T-helper 17 cell (primary cell): ENCODE results near the gene NRIP3. TPM values are rescaled to one million over a fixed set of nuclear protein-coding genes. Genes with fewer than 3 reads are reported as not detected.
"Not testable (repeated sequence)": the region's sequence is repeated elsewhere in the genome, so short reads cannot be mapped to it uniquely, and the experiment has no call there.

Experiments
- ATAC-seq: fragments of 150-1000 bp; cut with Tn5 transposase; 2 replicates; pipeline ENCODE4 v1.10.0; 2021; ENCODE audit warnings: mild to moderate bottlenecking, moderate library complexity
- DNase-seq, 3 donors: peaks; one replicate each; pipeline versions ENCODE4 v3.0.0 to v3.0.0-alpha.2; 2020 to 2021
- H3K9me3 ChIP-seq: one replicate; pipeline ENCODE4 v1.7.0; 2013; ENCODE audit warnings: low read length, mild to moderate bottlenecking; ENCODE audit not compliant: control insufficient read depth, poor library complexity, severe bottlenecking
- H3K27ac Mint-ChIP-seq: one replicate; pipeline ENCODE4 v1.8.0; 2022; ENCODE audit warnings: mild to moderate bottlenecking, moderate library complexity, mixed read lengths
- H3K27me3 Mint-ChIP-seq: one replicate; pipeline ENCODE4 v1.8.0; 2022; ENCODE audit warnings: mixed read lengths
- H3K36me3 Mint-ChIP-seq: one replicate; pipeline ENCODE4 v1.8.0; 2022; ENCODE audit warnings: low read depth, mixed read lengths
- H3K4me1 Mint-ChIP-seq: one replicate; pipeline ENCODE4 v1.8.0; 2022; ENCODE audit warnings: mild to moderate bottlenecking, mixed read lengths
- H3K4me3 Mint-ChIP-seq: one replicate; pipeline ENCODE4 v1.8.0; 2022; ENCODE audit warnings: mild to moderate bottlenecking, moderate library complexity, mixed read lengths
- total RNA-seq, 4 donors: library from RNA in 2 of 4; stranded (reverse) in 2 of 4; gene quantifications; one replicate each; pipeline ENCODE4 v1.2.3 and lab custom pipeline; 2022 to 2026

Gene NRIP3
- total RNA-seq, 2 donors from 2014 or later, result 3.8 to 4.4 TPM

DNA sequence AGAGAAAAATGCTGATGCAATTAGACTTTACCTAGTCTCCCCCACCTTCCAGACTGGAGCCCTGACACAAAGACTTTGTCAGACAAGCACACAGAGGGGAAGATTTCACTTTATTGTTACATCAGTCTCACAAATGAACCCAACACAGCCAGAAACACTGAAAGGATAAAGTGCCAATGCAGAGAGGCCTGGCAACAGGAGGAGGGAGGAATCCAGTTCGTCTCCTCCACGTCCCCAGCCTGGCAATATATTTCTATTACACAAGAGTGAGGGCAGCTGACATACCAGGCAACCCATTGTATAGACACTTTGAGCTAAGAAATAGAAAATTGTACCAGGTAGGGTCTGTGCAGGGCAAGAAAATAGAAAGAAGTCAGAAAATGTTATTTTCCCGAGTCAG, 23.3 kb downstream of the NRIP3 start:
- no peaks in the 10 kb centered on the region for H3K9me3 ChIP-seq
- Mint-ChIP-seq H3K36me3 (no peaks in the 10 kb centered on the region), H3K27ac (no peak overlapping the region), H3K27me3 (no peaks in the 10 kb centered on the region), H3K4me1 (no peaks in the 10 kb centered on the region), H3K4me3 (no peak overlapping the region)
- DNase-seq (no peak), ATAC-seq (no peak)

DNA sequence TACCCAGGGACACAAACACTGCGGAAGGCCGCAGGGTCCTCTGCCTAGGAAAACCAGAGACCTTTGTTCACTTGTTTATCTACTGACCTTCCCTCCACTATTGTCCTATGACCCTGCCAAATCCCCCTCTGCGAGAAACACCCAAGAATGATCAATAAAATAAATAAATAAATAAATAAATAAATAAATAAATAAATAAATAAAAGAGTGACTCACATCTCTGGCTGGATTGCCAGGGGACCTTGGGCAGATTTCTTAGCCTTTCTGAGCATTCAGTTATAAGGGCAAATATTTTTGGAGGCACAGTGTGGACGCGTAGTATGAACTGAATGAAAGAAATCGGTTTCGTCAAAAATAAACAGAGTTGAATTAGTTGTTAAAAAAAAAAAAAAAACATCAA, 24.4 kb downstream of the NRIP3 start:
- H3K4me1 Mint-ChIP-seq, H3K4me3 Mint-ChIP-seq: not testable (repeated sequence)

GRCh38 chr11:8973121-8973520, 30.7 kb downstream of the NRIP3 start:
- Mint-ChIP-seq H3K4me1 (no peaks in the 10 kb centered on the region), H3K27me3 (no peaks in the 10 kb centered on the region), H3K27ac (no peak overlapping the region), H3K4me3 (no peak overlapping the region), H3K36me3 (peaks cover 4% of the 10 kb centered on the region)
- H3K9me3 ChIP-seq, result no peaks in the 10 kb centered on the region
- no peak for ATAC-seq
- no peak for DNase-seq

More for the DNA sequence above, 24.4 kb downstream of the NRIP3 start:
- not testable (repeated sequence) for H3K9me3 ChIP-seq, H3K27ac Mint-ChIP-seq, ATAC-seq, H3K27me3 Mint-ChIP-seq, H3K36me3 Mint-ChIP-seq, DNase-seq

DNA sequence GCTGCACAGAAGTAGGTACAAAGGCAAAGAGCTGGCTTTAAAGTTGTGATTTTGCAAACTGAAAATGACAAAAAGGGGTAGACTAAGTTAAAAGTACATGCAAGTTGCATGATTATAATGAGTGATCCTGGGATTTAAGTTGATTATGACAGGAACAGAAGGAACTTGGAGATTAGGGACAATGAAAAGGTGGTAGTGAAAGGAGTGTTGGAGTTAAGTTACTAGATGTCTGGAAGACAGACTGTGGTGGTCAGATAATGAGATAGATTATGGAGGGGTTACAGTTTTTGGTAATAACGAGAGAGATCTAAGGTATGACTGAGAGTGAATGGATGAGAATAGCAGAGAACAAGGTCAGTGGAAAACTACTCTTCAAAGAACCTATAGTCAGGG, 31.9 kb downstream of the NRIP3 start:
- no peak overlapping the region for H3K4me3 Mint-ChIP-seq
- DNase-seq, result no peak
- ATAC-seq, result no peak
- no peaks in the 10 kb centered on the region for H3K27me3 Mint-ChIP-seq
- H3K27ac Mint-ChIP-seq, result no peak overlapping the region
- no peaks in the 10 kb centered on the region for H3K4me1 Mint-ChIP-seq
- H3K9me3 ChIP-seq, result no peaks in the 10 kb centered on the region
- peaks cover 4% of the 10 kb centered on the region for H3K36me3 Mint-ChIP-seq

DNA sequence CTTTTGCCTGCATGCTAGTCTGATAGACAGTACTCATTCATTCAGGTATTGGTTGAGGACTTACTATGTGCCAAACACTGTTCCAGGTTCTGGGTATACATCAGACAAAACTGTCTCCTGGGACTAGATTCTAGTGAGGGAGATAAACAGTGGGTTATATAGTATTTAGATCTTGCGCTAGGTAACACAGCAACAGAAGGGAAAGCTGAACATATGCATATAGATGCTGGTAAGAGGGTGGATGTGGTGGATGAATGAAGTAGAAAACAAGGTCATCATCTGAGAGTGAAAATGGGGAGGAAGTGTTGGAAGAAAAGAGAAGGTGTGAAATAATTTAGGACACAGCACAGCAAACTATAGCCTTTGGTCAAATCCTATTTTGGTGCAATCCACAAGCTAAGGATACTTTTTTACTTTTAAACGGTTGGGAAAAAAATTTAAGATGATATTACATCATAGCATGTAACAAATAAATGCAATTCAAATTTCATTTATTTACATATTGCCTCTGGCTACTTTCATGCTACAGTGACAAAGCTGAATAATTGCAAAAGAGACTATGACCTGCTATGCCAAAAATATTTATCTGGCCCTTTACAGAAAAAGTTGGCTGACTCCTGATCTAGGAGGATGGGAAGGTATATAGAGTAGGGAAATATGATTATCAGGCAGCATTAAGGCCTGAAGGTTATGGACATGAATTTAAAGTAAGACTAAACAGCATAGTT, 32.4 kb downstream of the NRIP3 start:
- ATAC-seq, result no peak
- no peak for DNase-seq
- no peaks in the 10 kb centered on the region for H3K9me3 ChIP-seq
- Mint-ChIP-seq H3K4me1 (no peaks in the 10 kb centered on the region), H3K4me3 (no peak overlapping the region), H3K27me3 (no peaks in the 10 kb centered on the region), H3K36me3 (peaks cover 4% of the 10 kb centered on the region), H3K27ac (no peak overlapping the region)

DNA sequence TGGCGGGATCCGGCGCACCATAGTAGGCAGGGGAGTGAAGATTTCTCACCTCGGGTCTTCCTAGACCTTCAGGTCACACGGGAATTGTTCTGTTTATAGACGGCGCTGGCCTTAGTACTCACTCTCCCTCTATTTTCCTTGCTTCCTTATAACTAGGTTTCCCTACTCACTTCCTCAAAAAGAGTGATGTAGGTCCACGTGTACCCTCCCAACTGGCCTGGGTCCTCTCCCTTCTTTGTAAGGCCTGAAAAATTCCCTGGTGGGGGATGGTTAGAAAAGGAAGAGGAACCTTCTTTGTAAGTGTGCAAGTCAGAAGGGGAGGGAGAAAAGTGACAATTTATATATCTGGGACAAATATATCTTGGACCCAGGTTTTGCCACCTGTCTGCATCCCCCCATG, 36.6 kb downstream of the NRIP3 start:
- Mint-ChIP-seq H3K27me3 (no peaks in the 10 kb centered on the region), H3K4me3 (no peak overlapping the region), H3K4me1 (peaks cover 20% of the 10 kb centered on the region), H3K27ac (no peak overlapping the region), H3K36me3 (peaks cover 9% of the 10 kb centered on the region)
- ATAC-seq (no peak), DNase-seq (no peak)
- H3K9me3 ChIP-seq, result no peaks in the 10 kb centered on the region

DNA sequence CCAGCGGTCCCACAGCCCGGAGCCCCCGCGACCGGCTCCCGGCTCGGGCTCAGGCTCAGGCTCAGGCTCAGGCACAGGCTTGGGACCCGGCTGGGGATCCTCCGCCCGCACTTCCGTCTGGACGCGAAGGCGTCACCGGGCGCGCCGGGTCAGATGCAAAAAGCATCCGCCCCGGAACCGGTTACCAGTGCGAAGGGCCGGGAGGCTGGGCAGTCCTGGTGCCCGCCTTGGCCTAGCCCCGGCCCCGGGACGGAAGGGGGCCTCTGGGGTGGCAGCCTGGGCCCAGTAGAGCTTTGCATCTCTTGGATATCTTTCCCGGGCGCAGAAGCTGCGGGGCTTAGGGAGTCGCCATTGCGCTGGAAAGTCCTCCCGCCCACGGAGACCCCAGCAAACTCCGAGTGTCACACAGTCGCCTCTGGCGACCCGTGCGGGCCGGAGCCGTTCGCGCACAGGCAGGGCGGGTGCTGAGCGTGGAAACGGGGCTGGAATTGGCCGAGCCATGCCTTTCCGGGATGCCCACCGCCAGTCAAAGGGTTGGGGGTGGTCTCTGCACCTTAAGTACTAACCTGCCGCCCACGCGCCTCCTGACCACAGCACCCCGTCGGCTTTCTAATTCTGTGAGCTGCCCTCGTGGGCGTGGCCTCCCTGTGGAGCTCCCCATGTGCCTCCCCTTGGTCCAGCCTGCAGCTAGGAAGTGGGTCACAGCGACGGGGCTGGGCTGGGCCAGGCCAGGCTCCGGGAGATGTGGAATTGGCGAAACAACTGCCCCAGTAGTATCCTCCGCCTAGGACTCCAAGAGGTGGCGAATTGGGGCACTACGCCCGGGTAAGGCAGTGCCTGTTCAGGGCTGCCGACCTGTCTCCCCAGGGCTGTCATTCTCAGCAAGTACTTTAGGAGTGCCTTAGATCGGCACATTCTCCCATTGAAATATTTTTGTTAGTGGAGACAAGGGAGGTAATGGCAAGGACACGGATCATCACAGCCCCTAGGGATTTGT, 39.2 kb downstream of the NRIP3 start, which contains the start of gene TMEM9B:
TMEM9B (minus strand) TSS at position 119 of the 997 bp plus-strand sequence. CDS start 129 bp downstream, outside the sequence.
- peak within 1 kb of the TSS; percentile 99 for H3K4me3 Mint-ChIP-seq
- peak within 1 kb of the TSS; percentile 100 for H3K27ac Mint-ChIP-seq
- ATAC-seq (peak; percentile 85), DNase-seq (peak; percentile 57 to 60 (median 57))
- no peaks in the 10 kb centered on the region for H3K9me3 ChIP-seq
- peaks cover 26% of the 10 kb centered on the region for H3K4me1 Mint-ChIP-seq
- no peaks in the 10 kb centered on the region for H3K27me3 Mint-ChIP-seq
- peaks cover 7% of the 10 kb centered on the region for H3K36me3 Mint-ChIP-seq

DNA sequence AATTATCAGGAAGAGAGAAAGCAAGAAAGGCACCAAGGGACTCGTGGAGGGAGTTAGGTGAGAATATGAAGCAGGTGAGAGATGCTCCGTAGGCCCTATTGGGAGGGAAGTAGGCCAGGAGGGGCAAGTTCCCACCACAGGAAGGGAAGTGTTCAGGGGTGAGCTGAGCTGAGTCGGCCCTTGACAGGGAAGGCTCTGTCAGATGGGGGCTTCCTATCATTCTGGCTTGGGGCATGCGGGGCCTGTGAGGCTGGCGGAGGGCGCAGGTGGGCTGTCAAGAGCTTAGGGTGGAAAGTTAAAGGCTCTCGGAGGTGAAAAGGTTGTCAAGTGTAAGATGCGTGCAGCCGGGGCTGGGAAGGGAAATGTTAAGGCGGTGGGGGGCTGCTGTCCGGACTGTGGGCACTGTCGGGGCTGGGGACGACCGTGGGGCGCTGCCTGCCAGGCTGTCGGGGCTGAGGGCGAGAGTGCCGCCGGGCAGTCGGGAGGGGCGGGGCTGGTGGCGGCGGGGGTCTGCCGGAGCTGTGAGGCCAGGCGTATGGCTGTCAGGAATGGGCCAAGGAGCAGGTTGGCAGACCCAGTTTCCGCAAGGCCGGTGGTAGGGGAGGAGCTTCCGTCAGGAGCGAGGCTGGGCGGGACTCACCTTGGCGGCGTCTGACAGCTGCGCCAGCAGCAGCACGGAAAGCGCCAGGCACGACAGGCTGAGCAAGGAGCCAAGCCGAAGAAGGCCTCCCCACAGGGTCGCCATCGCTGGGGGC, 40.1 kb downstream of the NRIP3 start:
- DNase-seq, result peak; percentile 55 to 62 (median 60)
- Mint-ChIP-seq H3K36me3 (peaks cover 7% of the 10 kb centered on the region), H3K27me3 (no peaks in the 10 kb centered on the region), H3K4me3 (peak overlapping the region; percentile 99), H3K27ac (peak overlapping the region; percentile 100), H3K4me1 (peaks cover 27% of the 10 kb centered on the region)
- H3K9me3 ChIP-seq, result no peaks in the 10 kb centered on the region
- ATAC-seq, result peak; percentile 85

DNA sequence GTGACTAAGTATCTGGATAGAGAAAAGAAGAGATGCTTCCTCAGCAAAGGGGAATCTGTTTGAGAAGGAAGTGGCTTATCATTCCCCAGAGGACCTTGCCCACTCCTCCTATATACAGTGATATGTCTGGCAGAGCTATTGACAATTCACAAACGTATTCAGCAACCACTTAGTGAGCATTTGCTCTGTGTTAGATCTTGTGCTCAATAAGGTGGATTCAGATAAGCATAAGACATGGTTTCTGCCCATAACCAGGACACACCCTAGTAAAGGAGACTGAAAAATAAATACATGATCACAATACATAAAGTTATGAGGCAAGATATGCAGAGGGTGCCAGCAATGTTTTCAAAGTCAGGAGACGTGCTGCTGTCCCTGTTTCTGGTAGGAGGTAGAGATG, 41.0 kb downstream of the NRIP3 start:
- no peaks in the 10 kb centered on the region for H3K9me3 ChIP-seq
- peak overlapping the region; percentile 99 for H3K4me3 Mint-ChIP-seq
- DNase-seq (no peak), ATAC-seq (no peak)
- H3K27ac Mint-ChIP-seq, result peak overlapping the region; percentile 100
- peaks cover 7% of the 10 kb centered on the region for H3K36me3 Mint-ChIP-seq
- no peaks in the 10 kb centered on the region for H3K27me3 Mint-ChIP-seq
- H3K4me1 Mint-ChIP-seq, result peaks cover 27% of the 10 kb centered on the region

DNA sequence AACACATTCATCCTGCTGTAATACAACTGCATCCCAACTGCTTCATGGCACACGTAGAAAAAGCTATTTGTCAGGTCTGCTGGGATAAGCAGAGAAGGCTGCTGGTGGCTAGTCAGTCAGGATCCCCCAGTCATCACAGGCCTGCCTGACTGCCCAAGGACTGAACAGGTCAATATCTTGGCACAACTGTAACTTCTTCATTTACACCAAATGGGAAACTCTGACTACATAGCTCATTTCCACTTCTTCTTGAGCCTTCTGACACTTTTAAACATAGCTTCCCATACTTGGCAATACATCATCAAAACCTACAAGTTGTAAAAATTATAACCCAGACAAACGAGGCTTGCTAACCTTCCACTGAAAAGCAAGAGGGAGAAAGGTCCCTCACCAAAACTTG, 42.4 kb downstream of the NRIP3 start:
- Mint-ChIP-seq H3K27me3 (no peaks in the 10 kb centered on the region), H3K4me3 (no peak overlapping the region), H3K4me1 (peaks cover 33% of the 10 kb centered on the region), H3K27ac (peak overlapping the region; percentile 100), H3K36me3 (peaks cover 7% of the 10 kb centered on the region)
- ATAC-seq (no peak), DNase-seq (no peak)
- H3K9me3 ChIP-seq, result no peaks in the 10 kb centered on the region

GRCh38 chr11:8959546-8960166, 44.1 kb downstream of the NRIP3 start:
- H3K4me3 Mint-ChIP-seq, result no peak overlapping the region
- H3K36me3 Mint-ChIP-seq, result peaks cover 7% of the 10 kb centered on the region
- peaks cover 27% of the 10 kb centered on the region for H3K4me1 Mint-ChIP-seq
- ATAC-seq (no peak), DNase-seq (no peak)
- H3K27ac Mint-ChIP-seq, result peak overlapping the region; percentile 14
- no peaks in the 10 kb centered on the region for H3K9me3 ChIP-seq
- no peaks in the 10 kb centered on the region for H3K27me3 Mint-ChIP-seq

- no peak for ATAC-seq
- Mint-ChIP-seq H3K4me1 (peaks cover 13% of the 10 kb centered on the region), H3K36me3 (peaks cover 2% of the 10 kb centered on the region), H3K4me3 (no peak overlapping the region), H3K27ac (no peak overlapping the region), H3K27me3 (no peaks in the 10 kb centered on the region)
- no peak for DNase-seq
- no peaks in the 10 kb centered on the region for H3K9me3 ChIP-seq
Observed at GRCh38 chr11:8956860-8957259, 46.9 kb downstream of the NRIP3 start.
